Renal pelvis (tissue), 12 donors: ENCODE results near the gene CACYBP. TPM values are rescaled to one million over a fixed set of nuclear protein-coding genes. Genes with fewer than 3 reads are reported as not detected.

Experiments
- DNase-seq: peaks from one replicate; pipeline ENCODE4 v3.0.0-alpha.2; 2013
- long read RNA-seq, 16 experiments: transcript quantifications; one replicate each; lab custom pipeline, GENCODE V29; 2026
- polyA plus RNA-seq, 3 donors: library from polyadenylated mRNA; unstranded; fragments of 120-200 nt; gene quantifications; one replicate each; pipeline ENCODE4 v1.2.1, GENCODE V29; 2013; ENCODE audit not compliant: insufficient read length in 3 of 3

The CACYBP gene
- polyA plus RNA-seq: 100 to 1,000 TPM in 2 of 3 donors, 10 to 100 TPM in 1; 97.0 to 133 (median 109) TPM
- long read RNA-seq, donor 1, transcript CACYBP-207 (5 exons, 804 nt): minor isoform, 8 of 317 reads
- long read RNA-seq, donor 1, transcript CACYBP-201 (6 exons, 2,766 nt): major isoform, 63 of 317 reads
- long read RNA-seq, donor 1, partial matches to known transcripts: 213 of 317 reads
- long read RNA-seq, donor 1, other reads (novel, unspliced or antisense): 28 of 317 reads
- long read RNA-seq, donor 2, transcript CACYBP-201 (6 exons, 2,766 nt): major isoform, 73 of 317 reads
- long read RNA-seq, donor 2, partial matches to known transcripts: 44 of 317 reads
- long read RNA-seq, donor 2, other reads (novel, unspliced or antisense): 192 of 317 reads
- long read RNA-seq, donor 3, transcript CACYBP-207 (5 exons, 804 nt): minor isoform, 6 of 222 reads
- long read RNA-seq, donor 3, transcript CACYBP-201 (6 exons, 2,766 nt): major isoform, 50 of 222 reads
- long read RNA-seq, donor 3, partial matches to known transcripts: 37 of 222 reads
- long read RNA-seq, donor 3, other reads (novel, unspliced or antisense): 124 of 222 reads
- long read RNA-seq, donor 4, transcript CACYBP-201 (6 exons, 2,766 nt): major isoform, 56 of 269 reads
- long read RNA-seq, donor 4, transcript CACYBP-207 (5 exons, 804 nt): minor isoform, 5 of 269 reads
- long read RNA-seq, donor 4, partial matches to known transcripts: 44 of 269 reads
- long read RNA-seq, donor 4, other reads (novel, unspliced or antisense): 159 of 269 reads
- long read RNA-seq, donor 5, transcript CACYBP-207 (5 exons, 804 nt): minor isoform, 9 of 57 reads
- long read RNA-seq, donor 5, transcript CACYBP-201 (6 exons, 2,766 nt): major isoform, 32 of 57 reads
- long read RNA-seq, donor 5, partial matches to known transcripts: 5 of 57 reads
- long read RNA-seq, donor 5, other reads (novel, unspliced or antisense): 7 of 57 reads
- long read RNA-seq, donor 6, transcript CACYBP-201 (6 exons, 2,766 nt): major isoform, 39 of 207 reads
- long read RNA-seq, donor 6, transcript CACYBP-207 (5 exons, 804 nt): minor isoform, 5 of 207 reads
- long read RNA-seq, donor 6, partial matches to known transcripts: 152 of 207 reads
- long read RNA-seq, donor 6, other reads (novel, unspliced or antisense): 7 of 207 reads
- long read RNA-seq, donor 7, transcript CACYBP-207 (5 exons, 804 nt): minor isoform, 11 of 94 reads
- long read RNA-seq, donor 7, transcript CACYBP-201 (6 exons, 2,766 nt): major isoform, 55 of 94 reads
- long read RNA-seq, donor 7, partial matches to known transcripts: 5 of 94 reads
- long read RNA-seq, donor 7, other reads (novel, unspliced or antisense): 19 of 94 reads
- long read RNA-seq, donor 8, transcript CACYBP-201 (6 exons, 2,766 nt): major isoform, 28 of 100 reads
- long read RNA-seq, donor 8, partial matches to known transcripts: 55 of 100 reads
- long read RNA-seq, donor 8, other reads (novel, unspliced or antisense): 11 of 100 reads
- long read RNA-seq, donor 9, transcript CACYBP-207 (5 exons, 804 nt): minor isoform, 11 of 270 reads
- long read RNA-seq, donor 9, transcript CACYBP-201 (6 exons, 2,766 nt): major isoform, 59 of 270 reads
- long read RNA-seq, donor 9, partial matches to known transcripts: 173 of 270 reads
- long read RNA-seq, donor 9, other reads (novel, unspliced or antisense): 23 of 270 reads
- long read RNA-seq, donor 10, transcript CACYBP-207 (5 exons, 804 nt): minor isoform, 5 of 69 reads
- long read RNA-seq, donor 10, transcript CACYBP-201 (6 exons, 2,766 nt): major isoform, 42 of 69 reads
- long read RNA-seq, donor 10, partial matches to known transcripts: 9 of 69 reads
- long read RNA-seq, donor 10, other reads (novel, unspliced or antisense): 10 of 69 reads
- long read RNA-seq, donor 11, transcript CACYBP-201 (6 exons, 2,766 nt): major isoform, 27 of 131 reads
- long read RNA-seq, donor 11, transcript CACYBP-207 (5 exons, 804 nt): minor isoform, 8 of 131 reads
- long read RNA-seq, donor 11, partial matches to known transcripts: 0 of 131 reads
- long read RNA-seq, donor 11, other reads (novel, unspliced or antisense): 96 of 131 reads
- long read RNA-seq, donor 12, transcript CACYBP-208 (2 exons, 688 nt): minor isoform, 5 of 322 reads
- long read RNA-seq, donor 12, transcript CACYBP-201 (6 exons, 2,766 nt): major isoform, 72 of 322 reads
- long read RNA-seq, donor 12, partial matches to known transcripts: 212 of 322 reads
- long read RNA-seq, donor 12, other reads (novel, unspliced or antisense): 32 of 322 reads
- long read RNA-seq, donor 13, transcript CACYBP-208 (2 exons, 688 nt): minor isoform, 6 of 145 reads
- long read RNA-seq, donor 13, transcript CACYBP-201 (6 exons, 2,766 nt): major isoform, 23 of 145 reads
- long read RNA-seq, donor 13, transcript CACYBP-207 (5 exons, 804 nt): minor isoform, 13 of 145 reads
- long read RNA-seq, donor 13, partial matches to known transcripts: 91 of 145 reads
- long read RNA-seq, donor 13, other reads (novel, unspliced or antisense): 11 of 145 reads
- long read RNA-seq, donor 14: 0 reads
- long read RNA-seq, donor 15, transcript CACYBP-207 (5 exons, 804 nt): minor isoform, 5 of 320 reads
- long read RNA-seq, donor 15, transcript CACYBP-208 (2 exons, 688 nt): minor isoform, 9 of 320 reads
- long read RNA-seq, donor 15, transcript CACYBP-201 (6 exons, 2,766 nt): major isoform, 54 of 320 reads
- long read RNA-seq, donor 15, partial matches to known transcripts: 237 of 320 reads
- long read RNA-seq, donor 15, other reads (novel, unspliced or antisense): 13 of 320 reads
- long read RNA-seq, donor 16, transcript CACYBP-201 (6 exons, 2,766 nt): major isoform, 75 of 104 reads
- long read RNA-seq, donor 16, transcript CACYBP-207 (5 exons, 804 nt): minor isoform, 7 of 104 reads
- long read RNA-seq, donor 16, partial matches to known transcripts: 0 of 104 reads
- long read RNA-seq, donor 16, other reads (novel, unspliced or antisense): 16 of 104 reads

GRCh38 chr1:174999936-175000696 is at the start of gene CACYBP:
TSS of gene CACYBP (plus strand) at chr1:174999947. CDS start at chr1:175000181, 234 bp downstream.
- no peak for DNase-seq

DNA sequence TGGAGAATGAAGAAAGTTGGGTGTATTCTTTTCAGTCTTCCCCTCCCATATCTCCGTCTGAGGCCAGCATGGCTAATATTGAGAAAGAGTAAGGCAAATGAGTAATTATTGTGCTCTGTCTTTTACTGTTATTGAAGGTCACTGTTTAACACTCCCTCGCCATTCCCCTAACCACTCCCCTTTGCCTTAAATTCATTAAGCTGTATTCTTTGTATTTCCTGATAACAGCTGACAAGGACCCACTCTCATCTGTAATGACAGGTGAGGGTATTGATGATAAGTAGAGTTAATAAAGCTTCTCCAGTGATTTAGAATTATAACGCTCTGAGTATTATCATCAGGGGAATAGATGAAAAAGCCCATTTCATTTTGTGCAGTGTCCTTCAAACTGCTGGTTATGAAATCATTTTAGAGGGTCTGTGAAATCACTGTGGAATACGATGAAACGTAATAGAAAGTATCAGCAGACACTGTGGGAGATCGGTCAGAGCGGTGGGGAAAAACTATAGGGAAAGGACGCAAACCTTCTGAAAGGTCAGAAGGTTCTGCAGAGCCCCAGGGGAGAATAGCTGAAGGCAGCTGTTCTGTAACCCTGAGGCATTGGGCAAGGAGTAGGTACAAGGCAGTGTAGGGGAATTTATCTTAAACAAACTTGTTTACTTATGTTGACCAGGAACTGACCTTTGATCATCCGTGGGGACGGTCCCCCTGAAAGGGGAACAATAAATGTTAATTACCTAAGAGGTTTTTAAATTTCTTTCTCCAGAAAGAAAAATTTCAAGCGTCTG is 46.3 kb upstream of the CACYBP start:
- DNase-seq: no peak

GRCh38 chr1:174954073-174954460 is 45.7 kb upstream of the CACYBP start:
- DNase-seq: no peak

DNA sequence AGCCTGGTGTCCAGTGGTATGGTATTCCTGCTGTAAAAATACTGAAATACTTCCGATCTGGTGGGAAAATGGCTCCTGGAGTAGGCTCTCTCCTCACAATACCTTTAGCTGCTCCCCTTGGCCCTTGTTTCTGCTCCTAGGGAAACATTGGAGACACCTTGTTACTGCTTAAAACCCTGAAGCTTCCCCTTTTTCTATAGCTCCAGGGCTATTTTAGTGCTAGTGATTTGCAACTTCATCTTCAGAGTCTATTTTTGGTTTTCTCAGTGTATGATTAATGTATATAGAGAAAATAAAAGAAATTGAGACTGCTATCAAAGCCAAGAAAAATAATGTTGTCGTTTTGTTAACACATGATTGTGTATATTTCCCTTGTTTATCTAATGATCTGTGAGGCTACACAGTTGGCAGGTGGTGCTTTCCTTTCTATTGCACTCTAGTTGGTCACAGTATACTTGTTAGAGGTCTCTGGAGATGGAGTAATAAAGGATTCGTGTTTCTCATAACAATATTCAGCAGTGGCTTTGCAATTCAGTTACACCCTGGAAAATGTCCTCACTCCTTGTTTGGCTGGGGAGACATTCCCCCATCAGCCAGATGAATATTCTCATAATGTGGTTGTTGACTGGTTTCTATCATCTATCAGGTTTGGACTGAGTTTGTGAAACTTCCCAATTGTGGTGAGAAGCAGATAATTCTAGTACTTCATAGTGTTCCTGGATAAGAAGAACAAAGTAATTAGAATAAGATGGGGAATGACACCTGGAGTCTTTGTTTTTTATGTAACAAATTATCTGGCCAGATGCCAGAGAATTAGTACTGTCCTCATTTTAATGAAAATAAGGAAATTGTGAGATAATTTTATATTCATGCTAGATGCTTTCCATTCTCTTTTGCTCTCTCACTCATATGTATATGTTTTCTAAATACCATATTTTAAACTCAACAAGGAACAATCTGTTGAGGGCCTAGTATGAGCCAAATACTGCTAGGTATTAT is 44.8 kb upstream of the CACYBP start:
- no peak for DNase-seq

- no peak for DNase-seq
These were observed 43.7 kb upstream of the CACYBP start for GRCh38 chr1:174956086-174956485.

DNA sequence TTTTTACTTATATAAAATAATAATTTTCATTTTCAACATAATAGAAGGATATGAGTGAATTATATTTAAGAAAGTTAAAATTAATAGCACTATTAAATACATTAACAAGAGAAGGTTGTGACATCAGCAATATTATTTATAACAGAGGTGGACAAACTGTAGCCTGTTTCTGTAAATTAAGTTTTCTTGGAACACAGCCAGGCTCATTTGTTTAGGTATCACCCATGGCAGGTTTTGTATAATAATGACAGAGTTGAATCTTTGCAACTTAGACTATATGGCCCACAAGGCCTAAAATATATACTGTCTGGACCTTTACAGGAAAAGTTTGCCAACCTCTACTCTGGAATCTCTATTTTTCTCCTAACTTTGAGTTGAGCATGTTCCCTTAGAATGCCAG is 42.8 kb upstream of the CACYBP start:
- DNase-seq: no peak

GRCh38 chr1:174957829-174958228 is 41.9 kb upstream of the CACYBP start:
- DNase-seq: no peak

DNA sequence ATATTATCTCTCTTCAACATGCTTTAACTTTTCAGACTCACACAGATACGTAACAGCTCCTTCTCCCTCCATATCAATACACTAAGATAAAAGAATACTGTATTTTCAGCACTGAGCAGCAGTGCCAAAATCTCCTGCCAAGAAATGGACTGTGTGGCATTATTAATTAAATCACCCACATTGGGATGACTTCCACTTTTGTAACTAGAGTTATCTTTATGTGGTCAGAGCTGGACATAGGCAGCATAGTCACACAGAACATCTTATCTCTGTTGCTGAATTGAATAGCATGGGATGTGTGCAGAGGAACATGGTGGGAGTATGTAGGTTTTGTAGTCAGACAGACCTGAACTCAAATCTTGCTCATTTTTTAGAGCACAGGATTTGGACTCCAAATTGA is 41.4 kb upstream of the CACYBP start:
- no peak for DNase-seq

GRCh38 chr1:174960362-174960761 is 39.4 kb upstream of the CACYBP start:
- no peak for DNase-seq

- no peak for DNase-seq
These were observed 36.1 kb upstream of the CACYBP start for GRCh38 chr1:174963529-174964125.

- no peak for DNase-seq
These were observed 35.3 kb upstream of the CACYBP start for GRCh38 chr1:174964261-174964971.

DNA sequence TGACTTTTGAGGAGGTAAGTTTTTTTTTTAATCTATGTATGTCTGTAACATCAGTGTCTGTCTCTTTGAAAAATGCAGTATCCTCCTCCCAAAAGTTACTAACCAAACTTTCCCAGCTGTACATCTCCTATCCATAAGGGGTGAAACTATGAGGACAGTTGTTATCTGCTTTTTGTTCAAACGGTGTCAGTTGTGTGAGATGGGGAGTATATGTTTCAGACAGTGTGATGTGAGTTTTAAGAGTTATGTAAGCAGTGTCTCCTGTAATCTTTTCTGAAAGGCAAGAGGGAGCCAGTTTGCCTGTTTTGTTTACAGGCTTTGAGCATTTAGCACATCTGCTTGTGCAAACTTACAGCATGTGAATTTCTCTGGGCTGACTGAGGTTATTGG is 34.8 kb upstream of the CACYBP start:
- DNase-seq: no peak

- DNase-seq: no peak
These were observed 34.3 kb upstream of the CACYBP start for GRCh38 chr1:174965362-174966007.
